ENCODE measurements around the gene ABCD2.

DNA sequence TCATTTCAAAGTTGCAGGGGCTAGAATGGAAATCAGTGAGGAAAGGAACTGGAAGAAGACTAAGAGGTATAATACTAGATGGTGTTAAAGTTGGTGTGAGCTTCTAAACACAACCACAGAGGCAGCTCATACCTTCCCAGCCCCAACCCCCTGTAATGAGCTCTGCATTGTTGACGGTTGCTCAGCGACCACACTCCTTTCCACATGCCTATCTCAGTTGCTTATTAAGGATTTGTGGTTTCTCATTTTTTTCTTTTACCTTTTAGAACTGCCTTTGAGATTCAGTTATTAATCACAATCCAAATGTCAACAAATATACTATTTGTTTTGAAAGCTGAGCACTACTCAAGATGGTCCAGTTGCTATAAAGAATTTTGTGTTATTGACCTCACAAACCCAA, 114.6 kb downstream of the ABCD2 start:
- TF ChIP-seq, protein P1, sequence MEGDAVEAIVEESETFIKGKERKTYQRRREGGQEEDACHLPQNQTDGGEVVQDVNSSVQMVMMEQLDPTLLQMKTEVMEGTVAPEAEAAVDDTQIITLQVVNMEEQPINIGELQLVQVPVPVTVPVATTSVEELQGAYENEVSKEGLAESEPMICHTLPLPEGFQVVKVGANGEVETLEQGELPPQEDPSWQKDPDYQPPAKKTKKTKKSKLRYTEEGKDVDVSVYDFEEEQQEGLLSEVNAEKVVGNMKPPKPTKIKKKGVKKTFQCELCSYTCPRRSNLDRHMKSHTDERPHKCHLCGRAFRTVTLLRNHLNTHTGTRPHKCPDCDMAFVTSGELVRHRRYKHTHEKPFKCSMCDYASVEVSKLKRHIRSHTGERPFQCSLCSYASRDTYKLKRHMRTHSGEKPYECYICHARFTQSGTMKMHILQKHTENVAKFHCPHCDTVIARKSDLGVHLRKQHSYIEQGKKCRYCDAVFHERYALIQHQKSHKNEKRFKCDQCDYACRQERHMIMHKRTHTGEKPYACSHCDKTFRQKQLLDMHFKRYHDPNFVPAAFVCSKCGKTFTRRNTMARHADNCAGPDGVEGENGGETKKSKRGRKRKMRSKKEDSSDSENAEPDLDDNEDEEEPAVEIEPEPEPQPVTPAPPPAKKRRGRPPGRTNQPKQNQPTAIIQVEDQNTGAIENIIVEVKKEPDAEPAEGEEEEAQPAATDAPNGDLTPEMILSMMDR (IDR thresholded peaks at IDR 0.05): no peak
- TF ChIP-seq POLR2A (IDR thresholded peaks at IDR 0.05): no peak

All from breast epithelium (tissue), 3 donors.